ENCODE results near the gene IRF8.
A peak's percentile ranks its signal among the peaks of the same experiment; 100 is the strongest.
"Not testable (repeated sequence)": the region's sequence is repeated elsewhere in the genome, so short reads cannot be mapped to it uniquely, and the experiment has no call there.

IRF8 gene

GRCh38 chr16:85898521-85899442 is at the start of gene IRF8:
Gene IRF8 (plus strand): TSS chr16:85899162. CDS start chr16:85903016, 3,854 bp downstream.
- DNase-seq, result peak; percentile 76

GRCh38 chr16:85849388-85849787 is 49.6 kb upstream of the IRF8 start:
- no peak for DNase-seq

GRCh38 chr16:85850344-85850880 is 48.5 kb upstream of the IRF8 start:
- no peak for DNase-seq

- DNase-seq, result no peak
Measured at GRCh38 chr16:85851034-85851785, 47.8 kb upstream of the IRF8 start.

- no peak for DNase-seq
Measured at GRCh38 chr16:85853547-85854545, 45.1 kb upstream of the IRF8 start.

GRCh38 chr16:85854935-85855334 is 44.0 kb upstream of the IRF8 start:
- no peak for DNase-seq

- DNase-seq, result no peak
Measured at GRCh38 chr16:85856079-85856478, 42.9 kb upstream of the IRF8 start.

- DNase-seq, result no peak
Measured at GRCh38 chr16:85856585-85856984, 42.4 kb upstream of the IRF8 start.

GRCh38 chr16:85857406-85857805 is 41.6 kb upstream of the IRF8 start:
- DNase-seq, result no peak

- not testable (repeated sequence) for DNase-seq
Measured at GRCh38 chr16:85858571-85858970, 40.4 kb upstream of the IRF8 start.

- DNase-seq, result no peak
Measured at GRCh38 chr16:85858984-85859817, 39.8 kb upstream of the IRF8 start.

GRCh38 chr16:85859818-85860125 is 39.2 kb upstream of the IRF8 start:
- no peak for DNase-seq

GRCh38 chr16:85860413-85861094 is 38.4 kb upstream of the IRF8 start:
- no peak for DNase-seq

- DNase-seq, result no peak
Measured at GRCh38 chr16:85861095-85861825, 37.7 kb upstream of the IRF8 start.

- no peak for DNase-seq
Measured at GRCh38 chr16:85862476-85863383, 36.2 kb upstream of the IRF8 start.

- DNase-seq, result no peak
Measured at GRCh38 chr16:85863384-85863774, 35.6 kb upstream of the IRF8 start.

- DNase-seq, result no peak
Measured at GRCh38 chr16:85864965-85865364, 34.0 kb upstream of the IRF8 start.

GRCh38 chr16:85867189-85867588 is 31.8 kb upstream of the IRF8 start:
- DNase-seq, result no peak

GRCh38 chr16:85868495-85868894 is 30.5 kb upstream of the IRF8 start:
- DNase-seq, result no peak
